SK-N-MC (cell line): ENCODE data around the gene DCAF8.

Source experiments
- EZH2 ChIP-seq: fragments of 200-600 bp; sonication (generic); IDR thresholded peaks from one replicate; pipeline ENCODE4 v1.6.1; 2017; ENCODE audit warnings: antibody characterized with exemption
- POLR2AphosphoS5 ChIP-seq: IDR thresholded peaks from 2 replicates; pipeline ENCODE4 v1.6.1; 2012; ENCODE audit warnings: mild to moderate bottlenecking, low read depth, low read length, borderline replicate concordance

GRCh38 chr1:160194737-160195059 is 67.7 kb downstream of the DCAF8 start:
- TF ChIP-seq POLR2AphosphoS5 (no peak), EZH2 (no peak)
